Gastroesophageal sphincter (tissue), 3 donors: ENCODE data around the gene NKX3-2.

Source experiments
- CTCF ChIP-seq, 4 experiments: fragments of 200-600 bp in 2 of 4; fragments of 450-650 bp in 2 of 4; sonication (generic) in 1 of 4; IDR thresholded peaks; one replicate each; pipeline ENCODE4 v1.5.1; 2017 to 2019; ENCODE audit warnings: antibody characterized with exemption in 4 of 4, mild to moderate bottlenecking in 2 of 4, moderate library complexity in 2 of 4
- EP300 ChIP-seq: sonication (generic); formaldehyde crosslinking; IDR thresholded peaks from one replicate; pipeline ENCODE4 v1.6.1; 2017; ENCODE audit warnings: antibody characterized with exemption, mild to moderate bottlenecking

- no peak for TF ChIP-seq EP300
- no peak for TF ChIP-seq CTCF (IDR thresholded peaks at IDR 0.05)
Observed at GRCh38 chr4:13521047-13521446, 23.3 kb downstream of the NKX3-2 start.
